Uterus (tissue), 2 donors: ENCODE results near the gene NR1I3.

Experiments
- CTCF ChIP-seq, 4 experiments: fragments of 200-600 bp in 2 of 4; fragments of 450-650 bp in 2 of 4; sonication (generic) in 2 of 4; IDR thresholded peaks; one replicate each; pipeline ENCODE4 v1.5.1; 2016 to 2019; ENCODE audit warnings: antibody characterized with exemption in 4 of 4, mild to moderate bottlenecking in 2 of 4, moderate library complexity in 1 of 4
- POLR2A ChIP-seq, 2 donors: fragments of 450-650 bp; IDR thresholded peaks; one replicate each; pipeline ENCODE4 v1.6.1; 2016; ENCODE audit warnings: antibody characterized with exemption in 2 of 2, mild to moderate bottlenecking in 1 of 2, moderate library complexity in 1 of 2

- TF ChIP-seq CTCF (IDR thresholded peaks at IDR 0.05) (no peak), POLR2A (IDR thresholded peaks at IDR 0.05) (no peak)
These were observed 19.5 kb downstream of the NR1I3 start for GRCh38 chr1:161218301-161219077.
